CD4-positive, alpha-beta T cell treated with Interleukin-10 for 1 hour (primary cell): ENCODE data around the gene SMC4.
"Not testable (repeated sequence)": the region's sequence is repeated elsewhere in the genome, so short reads cannot be mapped to it uniquely, and the experiment has no call there.

Experiments
- DNase-seq: peaks from one replicate; pipeline ENCODE4 v3.0.0-alpha.2; 2020

Gene SMC4

GRCh38 chr3:160399125-160400029 is at the start of gene SMC4, which contains the start of gene IFT80:
Gene SMC4 (plus strand): TSS chr3:160399650. CDS start chr3:160400827, 1,177 bp downstream.
Gene IFT80 (minus strand): TSS chr3:160399225. CDS start chr3:160384600, 14,625 bp downstream.
- DNase-seq = peak; percentile 97

- no peak for DNase-seq
Measured at GRCh38 chr3:160355826-160356225, 43.6 kb upstream of the SMC4 start.

DNA sequence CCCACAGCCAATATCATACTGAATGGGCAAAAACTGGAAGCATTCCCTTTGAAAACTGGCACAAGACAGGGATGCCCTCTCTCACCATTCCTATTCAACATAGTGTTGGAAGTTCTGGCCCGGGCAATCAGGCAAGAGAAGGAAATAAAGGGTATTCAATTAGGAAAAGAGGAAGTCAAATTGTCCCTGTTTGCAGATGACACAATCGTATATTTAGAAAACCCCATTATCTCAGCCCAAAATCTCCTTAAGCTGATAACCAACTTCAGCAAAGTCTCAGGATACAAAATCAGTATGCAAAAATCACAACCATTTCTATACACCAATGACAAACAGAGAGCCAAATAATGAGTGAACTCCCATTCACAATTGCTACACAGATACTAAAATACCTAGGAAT is 36.6 kb upstream of the SMC4 start:
- DNase-seq = not testable (repeated sequence)

DNA sequence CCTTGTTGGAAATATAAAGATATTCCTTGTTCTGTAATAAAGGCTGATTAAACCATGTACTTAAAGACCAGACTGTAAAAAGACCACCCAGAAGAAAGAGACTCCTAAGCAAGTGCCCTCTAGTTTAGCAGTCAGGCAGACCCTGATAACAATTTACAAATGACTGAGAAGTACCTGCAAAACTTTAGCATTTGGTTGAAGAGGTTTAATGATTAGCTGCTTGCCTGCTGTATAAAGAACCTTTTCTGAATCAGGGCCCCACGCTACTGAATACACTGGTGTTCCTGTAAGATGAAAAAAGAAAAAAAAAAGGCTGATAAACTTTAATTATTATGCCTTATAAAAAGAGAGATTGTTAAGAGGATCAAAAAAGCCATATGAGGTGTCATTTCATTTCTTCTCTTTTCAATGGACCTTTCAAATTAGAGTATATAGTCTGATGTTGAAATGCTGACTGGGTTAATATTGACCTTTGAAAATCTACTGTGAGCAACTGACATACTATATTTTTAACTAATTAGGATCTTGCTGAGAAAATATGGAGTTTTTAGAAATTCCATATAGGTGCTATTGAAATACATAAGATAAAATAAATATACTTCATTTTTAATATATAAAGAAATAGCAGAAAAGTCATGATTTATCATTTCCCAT is 33.5 kb upstream of the SMC4 start:
- DNase-seq = no peak

- DNase-seq = peak; percentile 13
Measured at GRCh38 chr3:160368804-160369203, 30.6 kb upstream of the SMC4 start.

DNA sequence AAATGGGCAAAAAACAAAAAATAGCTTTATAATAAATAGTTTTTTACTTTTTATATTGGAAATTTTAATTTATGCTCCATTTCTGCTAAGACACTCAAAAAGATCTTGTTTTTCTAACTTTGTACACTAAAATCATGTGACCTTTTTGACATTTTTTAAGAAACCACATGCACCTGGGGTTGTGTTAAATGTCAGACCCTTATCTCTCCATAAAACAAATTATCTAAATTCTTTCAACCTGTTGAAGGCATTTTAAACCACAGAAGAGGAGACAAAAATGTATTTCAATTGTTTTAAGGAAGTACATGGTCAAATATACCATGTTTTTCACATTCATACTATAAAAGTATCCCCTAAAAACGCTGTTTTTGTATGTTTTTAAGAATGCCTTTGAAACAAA is 29.7 kb upstream of the SMC4 start:
- peak; percentile 7 for DNase-seq

DNA sequence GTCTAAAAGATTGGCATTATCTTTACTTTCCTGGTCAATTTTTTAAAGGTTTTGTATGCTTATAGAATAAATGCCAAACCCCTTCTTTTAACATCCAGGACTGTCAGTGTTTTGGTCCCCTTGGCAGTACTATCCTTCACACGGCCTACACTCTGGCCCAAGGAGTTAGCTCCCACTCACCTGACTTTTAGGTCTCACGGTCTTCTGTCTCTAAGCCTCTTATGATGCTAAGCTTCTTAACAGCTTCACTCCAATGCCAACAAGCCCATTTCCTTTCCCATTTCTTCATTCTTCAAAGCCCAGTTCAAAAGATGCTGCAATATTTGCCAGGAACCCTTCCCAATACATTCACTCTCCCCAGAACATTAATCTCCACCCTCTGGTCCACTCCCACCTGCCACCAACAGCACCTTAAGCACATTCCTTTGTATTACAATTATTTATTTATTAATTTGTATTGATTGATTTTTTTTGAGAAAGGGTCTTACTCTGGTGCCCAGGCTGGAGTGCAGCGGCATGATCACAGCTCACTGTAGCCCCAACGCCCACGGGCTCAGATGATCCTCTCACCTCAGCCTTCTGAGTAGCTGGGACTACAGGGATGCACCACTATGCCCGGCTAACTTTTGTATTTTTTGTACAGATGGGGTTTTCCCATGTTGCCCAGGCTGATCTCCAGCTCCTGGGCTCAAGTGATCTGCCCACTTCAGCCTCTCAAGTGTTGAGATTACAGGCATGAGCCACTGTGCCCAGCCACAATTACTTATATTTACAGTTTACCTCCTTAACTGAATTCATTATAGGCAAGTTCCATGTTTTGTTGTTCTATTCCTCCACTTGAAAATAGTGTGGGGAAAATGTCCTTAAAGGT is 28.2 kb upstream of the SMC4 start:
- no peak for DNase-seq

GRCh38 chr3:160372780-160373179 is 26.7 kb upstream of the SMC4 start:
- no peak for DNase-seq

- DNase-seq = no peak
Measured at GRCh38 chr3:160373655-160374054, 25.8 kb upstream of the SMC4 start.

DNA sequence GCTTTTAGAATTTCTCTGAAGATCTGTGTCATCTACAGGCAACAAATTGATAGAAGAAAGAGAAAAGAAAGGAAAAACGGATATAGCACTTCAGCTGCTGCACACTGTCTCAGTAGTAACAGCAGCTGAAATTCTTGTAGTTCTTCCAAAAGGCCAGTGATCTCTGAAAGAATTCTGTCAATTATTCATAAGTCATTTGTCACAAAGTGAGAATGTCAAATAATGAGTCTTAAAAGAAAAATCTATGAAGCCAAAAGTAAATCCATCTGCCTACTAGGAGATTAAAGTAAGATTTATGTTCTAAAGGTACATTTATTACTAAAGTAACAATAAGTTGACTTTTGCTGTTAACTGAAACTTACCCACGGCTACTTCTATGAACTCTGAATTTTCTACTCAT is 25.0 kb upstream of the SMC4 start:
- DNase-seq = no peak

DNA sequence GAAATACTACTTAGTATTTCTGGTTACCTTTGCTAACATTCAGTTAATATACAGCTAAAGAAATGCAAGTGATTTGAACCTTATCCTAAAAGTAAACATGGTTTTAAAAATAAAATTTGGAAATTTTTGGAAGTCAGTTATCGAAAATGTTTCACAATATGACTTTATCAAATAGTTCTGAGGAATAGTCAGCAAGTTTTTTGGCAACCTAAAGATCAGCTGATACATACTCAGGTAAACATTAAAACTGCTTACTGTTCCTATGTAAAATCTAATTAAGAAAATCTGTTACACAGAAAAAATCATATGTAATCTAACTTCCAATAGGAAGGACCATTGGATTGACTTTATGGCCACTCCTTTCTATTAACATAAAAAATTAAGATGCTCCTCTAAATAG is 24.5 kb upstream of the SMC4 start:
- DNase-seq = no peak

DNA sequence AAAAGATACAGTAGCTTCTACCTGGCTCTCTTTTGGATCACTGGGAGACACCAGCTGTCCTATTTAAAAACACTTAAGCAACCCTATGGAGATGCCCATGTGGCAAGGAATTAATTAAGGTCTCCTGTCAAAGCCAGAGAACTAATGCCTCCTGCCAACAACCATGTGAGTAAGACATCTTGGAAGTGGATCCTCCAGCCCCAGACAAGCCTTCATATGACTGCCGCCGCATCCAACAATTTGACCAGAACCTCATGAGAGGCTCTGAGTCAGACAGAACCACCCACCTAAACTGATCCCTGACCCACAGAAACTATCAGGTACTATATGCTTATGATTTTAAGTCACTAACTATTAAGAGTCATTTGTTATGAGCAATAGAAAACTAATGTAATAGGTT is 22.8 kb upstream of the SMC4 start:
- no peak for DNase-seq

GRCh38 chr3:160378331-160379109 is 20.9 kb upstream of the SMC4 start:
- no peak for DNase-seq

DNA sequence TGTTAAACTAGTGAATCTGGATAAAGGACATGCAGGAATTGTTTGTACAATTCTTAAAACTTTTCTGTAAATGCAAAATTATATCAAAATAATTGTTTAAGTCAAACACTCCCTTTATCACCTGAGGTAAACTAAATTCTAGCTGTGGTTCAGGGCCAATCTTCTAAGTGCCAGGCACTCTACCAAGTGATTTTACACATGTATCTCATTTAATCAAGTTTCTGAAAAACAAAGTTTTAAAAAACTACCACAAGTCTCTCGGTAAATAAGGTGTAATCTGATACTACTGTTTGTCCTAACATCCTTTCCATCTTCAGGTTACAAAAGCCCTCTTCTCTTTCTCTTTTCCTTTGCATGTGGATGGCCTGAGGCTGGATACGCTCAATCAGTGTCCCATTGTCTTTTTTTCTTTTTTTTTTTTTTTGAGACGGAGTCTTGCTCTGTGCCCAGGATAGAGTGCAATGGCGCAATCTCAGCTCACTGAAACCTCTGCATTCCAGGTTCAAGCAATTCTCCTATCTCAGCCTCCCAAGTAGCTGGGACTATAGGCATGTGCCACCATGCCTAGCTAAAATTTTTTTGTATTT is 19.7 kb upstream of the SMC4 start:
- DNase-seq = no peak

DNA sequence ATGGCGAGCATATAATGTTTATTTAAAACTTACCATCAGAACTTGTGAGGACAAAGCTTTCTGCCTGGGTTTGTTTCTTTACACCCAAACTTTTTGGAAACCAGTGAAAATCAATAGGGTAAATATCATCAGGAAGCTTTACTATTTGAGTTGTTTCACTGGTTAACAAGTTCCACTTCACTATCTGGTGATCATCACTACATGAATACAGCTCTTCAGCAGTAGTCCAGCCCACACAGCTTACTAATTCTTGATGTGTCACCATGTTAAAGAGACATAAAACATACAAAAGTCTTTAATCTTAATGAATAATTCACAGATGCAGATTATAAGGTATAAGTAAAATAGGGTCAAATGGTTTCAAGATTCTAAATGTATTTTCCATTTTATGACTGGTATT is 18.0 kb upstream of the SMC4 start:
- no peak for DNase-seq

- DNase-seq = no peak
Measured at GRCh38 chr3:160384639-160385318, 14.7 kb upstream of the SMC4 start.

DNA sequence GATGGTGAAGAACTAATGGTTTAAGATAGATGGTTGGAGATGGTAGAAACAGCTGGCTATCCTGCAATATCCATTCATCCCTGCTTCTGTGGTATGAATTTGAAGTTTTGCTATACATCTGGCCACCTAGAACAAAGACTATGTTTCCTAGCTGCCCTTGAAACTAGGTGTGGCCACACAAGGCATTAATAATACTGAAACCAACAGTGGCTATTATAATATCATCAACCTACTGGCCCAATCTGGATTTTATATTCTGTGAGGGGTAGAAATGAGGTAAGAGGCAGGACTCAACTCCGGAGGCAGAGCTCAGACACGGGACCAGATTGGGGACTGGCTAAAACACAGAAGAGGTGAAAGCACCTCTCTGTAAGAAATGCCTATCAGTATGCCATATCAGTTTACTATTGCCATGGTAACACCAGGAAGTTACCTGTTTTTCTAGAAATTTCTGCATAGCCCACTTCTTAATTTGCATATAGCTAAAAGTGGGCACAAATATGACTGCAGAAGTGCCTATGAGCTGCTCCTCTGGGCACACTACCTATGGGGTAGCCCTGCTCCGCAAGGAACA is 8.8 kb upstream of the SMC4 start:
- DNase-seq = no peak

- DNase-seq = no peak
Measured at GRCh38 chr3:160392798-160393197, 6.7 kb upstream of the SMC4 start.

- no peak for DNase-seq
Measured at GRCh38 chr3:160393346-160394008, 6.0 kb upstream of the SMC4 start.

GRCh38 chr3:160394009-160394392 is 5.4 kb upstream of the SMC4 start:
- DNase-seq = no peak
